K562 (cell line): Measurements from ENCODE around the gene RAI1. TPM values are rescaled to one million over a fixed set of nuclear protein-coding genes. Genes with fewer than 3 reads are reported as not detected.

Source experiments
- AFF1 ChIP-seq, 2 experiments: fragments of 450-650 bp; IDR thresholded peaks; 2 replicates each; pipeline ENCODE4 v1.6.1; 2018; ENCODE audit warnings: mild to moderate bottlenecking in 2 of 2, low read depth in 1 of 2; ENCODE audit not compliant: partially characterized antibody in 2 of 2
- ATF7 ChIP-seq: fragments of 450-650 bp; IDR thresholded peaks from 2 replicates; pipeline ENCODE4 v1.7.1; 2014; ENCODE audit warnings: mild to moderate bottlenecking, moderate library complexity
- BCL6 ChIP-seq: fragments of 250-450 bp; sonication (Bioruptor Pico); IDR thresholded peaks from 2 replicates; pipeline ENCODE4 v1.4.0; 2020
- BCOR ChIP-seq: fragments of 450-650 bp; IDR thresholded peaks from 2 replicates; pipeline ENCODE4 v1.6.1; 2016
- BRD9 ChIP-seq: fragments of 450-650 bp; IDR thresholded peaks from 2 replicates; pipeline ENCODE4 v1.6.1; 2018; ENCODE audit warnings: low read depth; ENCODE audit not compliant: partially characterized antibody
- C11orf30 ChIP-seq: fragments of 450-650 bp; IDR thresholded peaks from 2 replicates; pipeline ENCODE4 v1.6.1; 2016; ENCODE audit warnings: low read depth, mild to moderate bottlenecking
- EHMT2 ChIP-seq: fragments of 450-650 bp; IDR thresholded peaks from 2 replicates; pipeline ENCODE4 v1.6.1; 2018; ENCODE audit warnings: antibody characterized with exemption
- ETS2 ChIP-seq: IDR thresholded peaks from 2 replicates; pipeline ENCODE4 v1.6.1; 2016; ENCODE audit warnings: borderline replicate concordance, missing genetic modification characterization, mild to moderate bottlenecking, moderate library complexity, missing compliant biosample characterization; ENCODE audit not compliant: poor library complexity, severe bottlenecking
- HIVEP1 ChIP-seq: fragments of 250-450 bp; sonication (Bioruptor Pico); IDR thresholded peaks from 2 replicates; pipeline ENCODE4 v1.4.0; 2020; ENCODE audit warnings: mild to moderate bottlenecking
- IFI16 ChIP-seq: fragments of 250-450 bp; sonication (Bioruptor Pico); IDR thresholded peaks from 2 replicates; pipeline ENCODE4 v2.1.2; 2022; ENCODE audit warnings: mild to moderate bottlenecking, inconsistent platforms
- LARP7 ChIP-seq: fragments of 450-650 bp; IDR thresholded peaks from 2 replicates; pipeline ENCODE4 v1.6.1; 2016
- MAFK ChIP-seq: IDR thresholded peaks from 2 replicates; pipeline ENCODE4 v1.6.1; 2011; ENCODE audit warnings: low read length, improper control_type of control experiment
- NCOR1 ChIP-seq: fragments of 450-650 bp; IDR thresholded peaks from 2 replicates; pipeline ENCODE4 v1.6.1; 2016; ENCODE audit warnings: mild to moderate bottlenecking, moderate library complexity
- PHB2 ChIP-seq: fragments of 450-650 bp; IDR thresholded peaks from 2 replicates; pipeline ENCODE4 v1.6.1; 2017; ENCODE audit warnings: low read depth
- POLR3A ChIP-seq: IDR thresholded peaks from 2 replicates; pipeline ENCODE4 v1.6.1; 2011; ENCODE audit warnings: borderline replicate concordance, mild to moderate bottlenecking, moderate library complexity; ENCODE audit not compliant: insufficient read length, insufficient read depth; ENCODE audit errors: extremely low read depth
- RBM25 ChIP-seq: fragments of 200-400 bp; formaldehyde crosslinking; IDR thresholded peaks from 2 replicates; pipeline ENCODE4 v1.6.1; 2018; ENCODE audit warnings: low read length, low read depth, moderate library complexity; ENCODE audit not compliant: severe bottlenecking
- SOX6 ChIP-seq: fragments of 450-650 bp; IDR thresholded peaks from 2 replicates; pipeline ENCODE4 v1.6.1; 2014; ENCODE audit warnings: mild to moderate bottlenecking
- ZBTB12 ChIP-seq: fragments of 250-450 bp; sonication (Bioruptor Pico); IDR thresholded peaks from 2 replicates; pipeline ENCODE4 v1.4.0; 2020
- ZFP36 ChIP-seq: fragments of 150-350 bp; IDR thresholded peaks from 2 replicates; pipeline ENCODE4 v1.6.1; 2018; ENCODE audit warnings: low read length, low read depth; ENCODE audit not compliant: partially characterized antibody
- ZNF184 ChIP-seq: sonication (generic); formaldehyde crosslinking; IDR thresholded peaks from 2 replicates; pipeline ENCODE4 v1.5.0; 2020; ENCODE audit warnings: missing genetic modification reagents
- ZNF316 ChIP-seq: fragments of 450-650 bp; IDR thresholded peaks from 2 replicates; pipeline ENCODE4 v1.6.1; 2016
- ZNF551 ChIP-seq: fragments of 250-450 bp; sonication (Bioruptor Pico); IDR thresholded peaks from 2 replicates; pipeline ENCODE4 v1.5.0; 2021; ENCODE audit warnings: mild to moderate bottlenecking, moderate library complexity
- ZNF778 ChIP-seq: fragments of 450-650 bp; formaldehyde crosslinking; IDR thresholded peaks from 2 replicates; pipeline ENCODE4 v1.4.0; 2020; ENCODE audit warnings: mild to moderate bottlenecking, moderate library complexity
- polyA plus RNA-seq, 8 experiments: library from polyadenylated mRNA; depleted of rRNA in 4 of 8; stranded (reverse) in 5 of 8; unstranded in 3 of 8; fragments of >200 nt; fragmentation: Nextera tagmentation in 2 of 8; fragmentation: Illumina TruSeq in 1 of 8; extraction: Ambion mirVana in 2 of 8; extraction: Trizol in 1 of 8; gene quantifications; 2 replicates each; pipeline versions ENCODE4 v1.2.1 to v1.2.3, GENCODE V29; 2011 to 2014; ENCODE audit warnings: inconsistent platforms in 1 of 8, missing spikeins in 1 of 8
- total RNA-seq, 7 experiments: library from RNA; depleted of rRNA in 6 of 7; stranded (reverse); fragments of >200 nt in 6 of 7; fragmentation: Illumina TruSeq in 2 of 7; extraction: Trizol in 2 of 7; gene quantifications; 2 replicates each; pipeline versions ENCODE4 v1.2.1 to v1.2.3, GENCODE V29; 2011 to 2021; ENCODE audit warnings: low replicate concordance in 1 of 7

RAI1 gene
- total and polyA plus RNA-seq, 9 of the 15 experiments (the other 6 are each of a cell fraction or from before 2014, with no cell fraction given) = 0.68 to 19.9 (median 5.5) TPM

- TF ChIP-seq BCL6 (CRISPR knock-in tag) = no peak
- TF ChIP-seq ZNF316 = peak; percentile 48; the same call in 1 of the 2 replicates
- no peak for TF ChIP-seq POLR3A
- no peak for TF ChIP-seq ZNF778 (CRISPR knock-in tag)
- TF ChIP-seq IFI16 (CRISPR knock-in tag) = no peak
- TF ChIP-seq ZNF551 = no peak
- TF ChIP-seq RBM25 = peak; percentile 89
- TF ChIP-seq AFF1 (IDR thresholded peaks at IDR 0.05; ENCODE audit: low read depth in 1 of 2, partially characterized antibody in 2 of 2) = no peak
- TF ChIP-seq BRD9 = peak; percentile 82
- no peak for TF ChIP-seq ZNF184 (CRISPR knock-in tag)
- no peak for TF ChIP-seq HIVEP1 (CRISPR knock-in tag)
- no peak for TF ChIP-seq ATF7
- no peak for TF ChIP-seq SOX6
- no peak for TF ChIP-seq PHB2
- peak; percentile 89 for TF ChIP-seq ZFP36
- no peak for TF ChIP-seq ETS2 (tag)
- TF ChIP-seq C11orf30 = peak; percentile 46; the same call in 1 of the 2 replicates
- peak; percentile 33; the same call in 1 of the 2 replicates for TF ChIP-seq BCOR
- no peak for TF ChIP-seq MAFK
- TF ChIP-seq ZBTB12 (CRISPR knock-in tag) = no peak
- no peak for TF ChIP-seq NCOR1
- no peak for TF ChIP-seq LARP7
- TF ChIP-seq EHMT2 = no peak
Measured at GRCh38 chr17:17774009-17774881, 93.0 kb downstream of the RAI1 start (continued).
